Vagina (tissue), 2 donors: Measurements from ENCODE around the gene FOXP2. TPM values are rescaled to one million over a fixed set of nuclear protein-coding genes. Genes with fewer than 3 reads are reported as not detected.

Experiments used
- DNase-seq, 2 donors: peaks; one replicate each; pipeline ENCODE4 v3.0.0-alpha.2; 2017; ENCODE audit errors: extremely low spot score in 2 of 2
- H3K27ac ChIP-seq: fragments of 200-600 bp; sonication (generic); one replicate; pipeline ENCODE4 v1.5.1; 2019
- H3K27me3 ChIP-seq: fragments of 200-600 bp; sonication (generic); one replicate; pipeline ENCODE4 v1.5.1; 2019
- H3K36me3 ChIP-seq, 2 donors: fragments of 200-600 bp; sonication (generic); one replicate each; pipeline ENCODE4 v1.5.1; 2017 to 2019
- H3K4me1 ChIP-seq: fragments of 200-600 bp; sonication (generic); one replicate; pipeline ENCODE4 v1.5.1; 2019
- H3K4me3 ChIP-seq, 2 donors: fragments of 200-600 bp; sonication (generic); 1 replicate in 1 of 2; 2 replicates in 1 of 2; pipeline ENCODE4 v1.5.1; 2016 to 2019
- H3K9me3 ChIP-seq: fragments of 200-600 bp; sonication (generic); one replicate; pipeline ENCODE4 v1.5.1; 2019
- CTCF ChIP-seq, 3 experiments: fragments of 450-650 bp in 2 of 3; fragments of 200-600 bp in 1 of 3; sonication (generic) in 1 of 3; IDR thresholded peaks; one replicate each; pipeline ENCODE4 v1.5.1; 2017 to 2019; ENCODE audit warnings: antibody characterized with exemption in 3 of 3, mild to moderate bottlenecking in 2 of 3, moderate library complexity in 2 of 3
- POLR2A ChIP-seq, 2 donors: fragments of 450-650 bp; IDR thresholded peaks; one replicate each; pipeline ENCODE4 v1.6.1; 2017; ENCODE audit warnings: antibody characterized with exemption in 2 of 2, mild to moderate bottlenecking in 2 of 2, moderate library complexity in 2 of 2
- POLR2AphosphoS5 ChIP-seq, 2 donors: sonication (generic); formaldehyde crosslinking; IDR thresholded peaks; one replicate each; pipeline ENCODE4 v1.9.0; 2017; ENCODE audit warnings: antibody characterized with exemption in 2 of 2, mild to moderate bottlenecking in 2 of 2, low read depth in 1 of 2; ENCODE audit not compliant: insufficient read depth in 1 of 2
- intact Hi-C: fragments of 100-400 bp; cut with DNase I; formaldehyde crosslinking; loops from one replicate; pipeline ENCODE4 v1.15.1; 2023
- total RNA-seq: library from RNA; depleted of rRNA; stranded (reverse); fragments of >200 nt; gene quantifications from one replicate; pipeline ENCODE4 v1.2.3, GENCODE V29; 2016

FOXP2 gene
- total RNA-seq, 1 donor from 2014 or later = 29.7 TPM

DNA sequence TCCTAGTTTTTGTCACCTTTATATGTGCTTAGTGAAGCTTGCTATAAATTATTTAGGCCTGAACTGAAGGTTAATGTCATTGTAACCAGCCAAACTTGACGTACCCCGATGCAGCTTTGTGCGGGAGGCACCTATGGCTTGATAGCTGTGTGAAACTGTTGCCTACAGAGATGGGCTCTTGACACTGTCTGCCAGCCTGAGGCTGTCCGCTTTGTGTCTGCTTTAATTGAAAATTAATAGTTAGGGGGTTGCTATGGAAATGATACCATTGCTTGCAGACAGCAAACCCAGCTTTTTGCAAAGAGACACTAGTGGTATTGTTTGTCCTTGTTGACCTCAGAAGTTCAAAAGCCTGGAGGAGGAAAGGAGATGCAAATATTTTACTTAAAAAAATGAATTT lies 2.1 kb upstream of the FOXP2 start:
- Histone ChIP-seq H3K27me3 (no peaks in the 10 kb centered on the region), H3K9me3 (no peaks in the 10 kb centered on the region), H3K27ac (no peak overlapping the region), H3K36me3 (no peaks in the 10 kb centered on the region), H3K4me3 (no peak overlapping the region), H3K4me1 (peaks cover 6% of the 10 kb centered on the region)
- TF ChIP-seq POLR2A (IDR thresholded peaks at IDR 0.05) = no peak
- no peak for TF ChIP-seq CTCF (IDR thresholded peaks at IDR 0.05)
- no peak for TF ChIP-seq POLR2AphosphoS5 (IDR thresholded peaks at IDR 0.05; ENCODE audit: insufficient read depth in 1 of 2, low read depth in 1 of 2)
- intact Hi-C loops = no loop called here
- no peak for DNase-seq

DNA sequence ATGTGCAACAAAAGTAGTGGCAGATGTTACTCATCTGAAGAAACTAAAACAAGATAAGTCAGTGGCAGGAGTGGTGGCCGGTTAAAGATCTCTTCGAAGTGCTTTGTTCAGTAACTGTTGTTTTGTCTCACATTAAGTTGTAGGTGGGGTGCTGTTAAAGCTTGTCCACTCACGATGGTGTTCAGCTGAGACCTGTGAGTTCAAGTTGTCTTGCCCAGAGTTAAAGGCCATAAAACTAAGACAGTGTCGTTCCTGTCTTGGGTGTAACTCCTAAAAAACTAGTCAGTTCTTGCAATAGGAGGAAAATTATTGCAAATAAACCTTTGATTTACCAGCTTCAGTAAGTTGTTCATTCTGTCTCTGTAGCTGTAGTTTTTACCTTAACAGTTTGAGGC lies 857 bp upstream of the FOXP2 start:
- Histone ChIP-seq H3K27me3 (no peaks in the 10 kb centered on the region), H3K9me3 (no peaks in the 10 kb centered on the region), H3K4me1 (peaks cover 6% of the 10 kb centered on the region), H3K36me3 (no peaks in the 10 kb centered on the region), H3K4me3 (peak overlapping the region in 1 of 2 donors; percentile 42), H3K27ac (peak overlapping the region; percentile 57)
- TF ChIP-seq POLR2AphosphoS5 (IDR thresholded peaks at IDR 0.05; ENCODE audit: insufficient read depth in 1 of 2, low read depth in 1 of 2) = no peak
- no peak for TF ChIP-seq CTCF (IDR thresholded peaks at IDR 0.05)
- TF ChIP-seq POLR2A (IDR thresholded peaks at IDR 0.05) = no peak
- no peak for DNase-seq
- intact Hi-C loops = no loop called here

GRCh38 chr7:114415064-114415989 lies 712 bp downstream of the FOXP2 start:
- H3K4me1 ChIP-seq = peaks cover 6% of the 10 kb centered on the region
- TF ChIP-seq POLR2AphosphoS5 (IDR thresholded peaks at IDR 0.05; ENCODE audit: insufficient read depth in 1 of 2, low read depth in 1 of 2) (no peak), POLR2A (IDR thresholded peaks at IDR 0.05) (no peak), CTCF (IDR thresholded peaks at IDR 0.05) (no peak)
- H3K9me3 ChIP-seq = no peaks in the 10 kb centered on the region
- peak overlapping the region; percentile 41 to 42 for H3K4me3 ChIP-seq
- peak overlapping the region; percentile 57 for H3K27ac ChIP-seq
- intact Hi-C loops = no loop called here
- no peaks in the 10 kb centered on the region for H3K27me3 ChIP-seq
- no peak for DNase-seq
- H3K36me3 ChIP-seq = no peaks in the 10 kb centered on the region

DNA sequence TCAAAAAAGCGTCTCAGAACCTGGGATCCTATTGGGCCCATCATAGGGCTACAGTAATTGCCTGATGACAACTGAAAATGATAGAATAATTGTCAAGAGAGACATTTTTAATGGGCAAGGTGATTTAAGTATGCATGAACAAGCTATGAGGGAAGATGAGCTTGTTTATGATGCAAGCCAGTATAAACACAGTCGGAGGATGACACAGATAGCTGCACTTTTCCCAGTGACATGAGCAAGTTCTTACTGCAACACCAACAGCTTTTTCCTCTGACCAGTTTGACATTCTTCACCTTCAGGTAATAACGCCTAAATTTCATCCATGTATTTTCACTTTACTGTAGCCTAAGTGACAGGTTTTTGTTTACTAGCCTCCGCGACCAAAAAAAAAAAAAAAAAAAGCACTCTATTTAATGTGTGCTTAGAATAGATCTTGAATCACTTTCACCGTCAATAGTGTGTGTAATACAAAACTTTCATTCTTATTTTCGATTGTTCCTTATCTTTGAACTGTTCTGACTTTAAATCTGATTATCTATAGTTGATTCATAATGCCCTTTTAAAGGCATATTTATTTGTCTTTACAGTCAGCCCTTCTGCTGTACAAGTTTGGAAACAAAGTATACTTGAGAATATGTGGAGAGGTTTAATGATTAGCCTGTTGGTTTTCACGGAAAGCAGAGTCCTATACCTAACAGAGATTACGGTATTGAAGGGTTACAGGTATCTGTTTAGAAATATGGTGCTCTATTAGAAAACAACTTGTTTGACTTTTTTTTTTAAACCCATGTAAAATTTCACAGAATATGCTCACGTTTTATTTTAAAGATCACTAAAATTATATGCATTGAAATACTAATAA lies 1.7 kb downstream of the FOXP2 start:
- intact Hi-C loops = no loop called here
- Histone ChIP-seq H3K9me3 (no peaks in the 10 kb centered on the region), H3K4me1 (peaks cover 6% of the 10 kb centered on the region), H3K27me3 (no peaks in the 10 kb centered on the region), H3K4me3 (peak overlapping the region in 1 of 2 donors; percentile 42), H3K27ac (peak overlapping the region; percentile 57), H3K36me3 (no peaks in the 10 kb centered on the region)
- TF ChIP-seq CTCF (IDR thresholded peaks at IDR 0.05) (no peak), POLR2AphosphoS5 (IDR thresholded peaks at IDR 0.05; ENCODE audit: insufficient read depth in 1 of 2, low read depth in 1 of 2) (no peak), POLR2A (IDR thresholded peaks at IDR 0.05) (no peak)
- no peak for DNase-seq
